ENCODE data around the gene ITGB7.

DNA sequence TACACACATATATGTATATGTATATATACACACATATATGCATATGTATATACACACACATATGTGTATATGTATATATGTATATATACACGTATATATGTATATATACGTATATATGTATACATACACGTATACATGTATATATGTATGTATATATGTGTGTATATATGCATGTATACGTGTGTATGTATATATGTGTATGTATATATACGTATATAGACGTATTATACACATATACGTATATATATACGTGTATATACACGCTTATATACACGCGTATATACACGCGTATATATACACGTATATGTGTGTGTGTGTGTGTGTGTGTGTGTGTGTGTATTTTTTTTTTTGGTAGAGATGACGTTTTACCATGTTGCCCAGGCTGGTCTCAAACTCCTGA, 59.4 kb downstream of the ITGB7 start:
- TF ChIP-seq, protein P1, sequence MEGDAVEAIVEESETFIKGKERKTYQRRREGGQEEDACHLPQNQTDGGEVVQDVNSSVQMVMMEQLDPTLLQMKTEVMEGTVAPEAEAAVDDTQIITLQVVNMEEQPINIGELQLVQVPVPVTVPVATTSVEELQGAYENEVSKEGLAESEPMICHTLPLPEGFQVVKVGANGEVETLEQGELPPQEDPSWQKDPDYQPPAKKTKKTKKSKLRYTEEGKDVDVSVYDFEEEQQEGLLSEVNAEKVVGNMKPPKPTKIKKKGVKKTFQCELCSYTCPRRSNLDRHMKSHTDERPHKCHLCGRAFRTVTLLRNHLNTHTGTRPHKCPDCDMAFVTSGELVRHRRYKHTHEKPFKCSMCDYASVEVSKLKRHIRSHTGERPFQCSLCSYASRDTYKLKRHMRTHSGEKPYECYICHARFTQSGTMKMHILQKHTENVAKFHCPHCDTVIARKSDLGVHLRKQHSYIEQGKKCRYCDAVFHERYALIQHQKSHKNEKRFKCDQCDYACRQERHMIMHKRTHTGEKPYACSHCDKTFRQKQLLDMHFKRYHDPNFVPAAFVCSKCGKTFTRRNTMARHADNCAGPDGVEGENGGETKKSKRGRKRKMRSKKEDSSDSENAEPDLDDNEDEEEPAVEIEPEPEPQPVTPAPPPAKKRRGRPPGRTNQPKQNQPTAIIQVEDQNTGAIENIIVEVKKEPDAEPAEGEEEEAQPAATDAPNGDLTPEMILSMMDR (optimal IDR thresholded peaks at IDR 0.05 in 1 of 3, IDR thresholded peaks at IDR 0.05 in 1 of 3, conservative IDR thresholded peaks at IDR 0.05 in 1 of 3; ENCODE audit: extremely low read depth in 1 of 3, insufficient read depth in 2 of 3, low read length in 3 of 3) = no peak
- TF ChIP-seq EZH2 (IDR thresholded peaks at IDR 0.05; ENCODE audit: low read length) = no peak

Data from keratinocyte (primary cell).